Central memory CD4-positive, alpha-beta T cell (primary cell): ENCODE data around the gene INSL3.

Source experiments
- DNase-seq: peaks from one replicate; pipeline ENCODE4 v3.0.0; 2022
- total RNA-seq, 3 experiments: gene quantifications; one replicate each; lab custom pipeline; 2026; lab: John Stamatoyannopoulos, UW

The INSL3 gene, protein sequence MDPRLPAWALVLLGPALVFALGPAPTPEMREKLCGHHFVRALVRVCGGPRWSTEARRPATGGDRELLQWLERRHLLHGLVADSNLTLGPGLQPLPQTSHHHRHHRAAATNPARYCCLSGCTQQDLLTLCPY
- 1.5 to 6.2 (median 2.4) reads per million in 3 experiments for total RNA-seq

DNA sequence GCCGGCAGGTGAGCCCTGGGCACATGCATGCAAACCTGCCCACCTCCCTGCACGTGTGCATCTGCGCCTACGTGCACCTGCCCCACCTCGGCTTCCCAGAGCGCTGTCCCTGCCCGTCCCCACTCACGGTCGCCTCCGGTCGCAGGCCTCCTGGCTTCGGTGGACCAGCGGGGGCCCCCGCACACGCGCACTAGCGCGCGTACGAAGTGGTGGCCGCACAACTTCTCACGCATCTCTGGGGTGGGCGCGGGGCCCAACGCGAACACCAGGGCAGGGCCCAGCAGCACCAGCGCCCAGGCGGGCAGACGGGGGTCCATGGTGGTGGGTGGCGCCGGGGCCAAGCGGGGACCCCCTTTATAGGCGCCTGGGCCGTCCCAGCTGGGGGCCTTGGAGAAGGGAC lies at the start of gene INSL3:
Gene INSL3, minus strand, starts transcription at position 330 of the 400 bp plus-strand sequence. Its CDS starts 13 bp downstream, at position 317.
- no peak for DNase-seq

- DNase-seq = no peak
These were observed 47.8 kb upstream of the INSL3 start for GRCh38 chr19:17869114-17869608.

DNA sequence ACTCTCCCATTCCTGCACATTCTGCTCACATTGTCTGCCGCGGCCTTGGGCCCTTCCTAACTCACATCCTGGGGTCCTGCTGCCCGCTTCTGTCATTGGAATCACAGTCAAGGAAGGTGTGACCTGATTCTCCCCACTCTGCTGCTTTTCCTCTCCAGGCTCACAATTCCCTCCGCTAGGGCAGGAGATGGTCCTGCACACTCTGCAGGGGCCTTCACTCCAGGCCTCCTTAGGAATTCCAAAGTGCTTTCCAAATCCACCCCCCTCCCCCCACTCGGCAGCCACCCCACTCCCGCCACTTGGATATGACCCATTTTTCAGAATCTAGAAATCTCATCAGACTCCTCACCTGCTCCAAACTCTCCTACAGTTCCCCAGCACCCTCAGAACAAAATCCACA lies 47.4 kb upstream of the INSL3 start:
- no peak for DNase-seq

DNA sequence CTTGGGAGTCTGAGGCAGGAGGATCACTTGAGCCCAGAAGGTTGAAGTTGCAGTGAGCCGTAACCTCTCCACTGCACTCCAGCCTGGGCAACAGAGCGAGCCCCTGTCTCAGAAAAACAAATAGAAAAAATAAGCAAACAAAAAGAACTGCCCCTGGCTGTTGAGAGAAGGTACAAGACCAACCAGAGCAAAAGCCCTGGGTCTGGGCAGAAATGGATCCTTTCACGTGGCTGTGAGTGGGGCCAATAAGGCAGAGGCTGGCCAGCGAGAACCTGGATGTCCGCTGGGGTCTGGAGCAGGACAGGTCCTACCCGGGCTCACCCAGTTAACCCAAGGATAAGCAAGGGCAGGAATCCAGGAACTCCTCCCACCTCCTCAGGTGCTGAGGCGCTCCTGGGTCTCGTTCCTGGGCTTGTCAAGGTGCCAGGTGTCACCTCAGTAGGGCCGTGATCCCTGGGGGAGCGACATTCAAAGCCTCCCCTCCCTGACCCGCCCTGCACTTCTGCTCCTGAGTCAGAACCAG lies 45.7 kb upstream of the INSL3 start:
- DNase-seq = no peak

DNA sequence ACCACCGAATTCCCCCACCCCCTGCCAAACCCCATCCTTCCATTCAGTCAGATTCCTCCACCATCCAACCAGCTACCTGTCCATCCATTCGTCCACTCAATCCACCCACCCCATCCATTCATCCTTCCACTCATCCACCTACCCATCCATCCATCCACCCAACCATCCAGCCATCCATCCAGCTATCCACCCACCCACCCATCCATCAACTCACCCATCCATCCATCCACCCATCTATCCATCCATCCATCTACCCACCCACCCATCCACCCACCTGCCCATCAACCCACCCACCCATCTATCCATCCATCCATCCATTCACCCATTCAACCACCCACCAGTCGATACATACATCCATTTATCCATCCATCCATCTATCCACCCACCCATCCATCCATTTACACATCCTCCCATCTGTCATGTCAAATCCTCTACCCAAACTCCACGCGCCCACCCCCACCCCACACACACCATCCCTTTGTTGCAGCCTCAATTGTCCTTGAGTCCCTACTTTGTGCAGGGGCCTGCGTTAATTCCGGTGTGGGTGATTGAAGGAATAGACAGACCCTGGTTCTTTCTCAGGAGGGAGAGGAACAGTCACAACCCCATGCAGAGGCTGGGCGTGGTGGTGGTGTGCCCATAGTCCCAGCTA lies 45.1 kb upstream of the INSL3 start:
- DNase-seq = no peak

GRCh38 chr19:17865364-17866311 lies 44.3 kb upstream of the INSL3 start:
- no peak for DNase-seq

DNA sequence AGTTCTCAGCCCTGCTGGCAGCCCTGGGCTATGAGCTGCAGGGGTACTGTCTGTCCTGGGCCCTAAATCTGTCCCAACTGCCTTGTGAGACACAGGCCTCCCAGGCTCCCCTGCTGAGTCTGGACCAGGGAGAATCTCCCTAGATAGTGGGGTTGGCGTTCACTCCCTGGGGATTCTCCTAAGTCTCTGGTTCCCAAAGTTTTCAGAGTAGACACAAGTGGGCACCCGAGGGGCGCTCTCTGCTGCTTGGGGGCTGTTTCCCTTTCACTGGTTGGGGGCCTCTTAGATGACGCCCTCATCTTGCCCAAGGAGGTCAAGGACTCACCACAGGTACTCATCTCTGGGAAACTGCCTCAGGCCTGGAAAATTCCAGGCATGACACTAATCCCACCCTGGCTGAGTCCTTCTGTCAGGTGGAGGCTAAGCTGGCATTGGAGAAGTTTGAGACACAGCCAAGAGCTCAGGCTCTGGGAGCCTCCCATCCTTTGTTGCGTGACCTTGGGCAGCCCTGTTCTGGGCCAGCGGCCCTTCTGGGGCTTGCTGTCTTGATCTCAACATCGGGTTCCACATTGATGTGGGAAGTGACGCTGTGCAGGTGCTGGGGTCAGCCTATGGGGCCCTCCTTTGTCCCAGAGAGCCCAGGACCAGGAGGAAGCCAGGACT lies 42.3 kb upstream of the INSL3 start:
- DNase-seq = no peak

GRCh38 chr19:17862711-17863519 lies 41.6 kb upstream of the INSL3 start:
- no peak for DNase-seq

DNA sequence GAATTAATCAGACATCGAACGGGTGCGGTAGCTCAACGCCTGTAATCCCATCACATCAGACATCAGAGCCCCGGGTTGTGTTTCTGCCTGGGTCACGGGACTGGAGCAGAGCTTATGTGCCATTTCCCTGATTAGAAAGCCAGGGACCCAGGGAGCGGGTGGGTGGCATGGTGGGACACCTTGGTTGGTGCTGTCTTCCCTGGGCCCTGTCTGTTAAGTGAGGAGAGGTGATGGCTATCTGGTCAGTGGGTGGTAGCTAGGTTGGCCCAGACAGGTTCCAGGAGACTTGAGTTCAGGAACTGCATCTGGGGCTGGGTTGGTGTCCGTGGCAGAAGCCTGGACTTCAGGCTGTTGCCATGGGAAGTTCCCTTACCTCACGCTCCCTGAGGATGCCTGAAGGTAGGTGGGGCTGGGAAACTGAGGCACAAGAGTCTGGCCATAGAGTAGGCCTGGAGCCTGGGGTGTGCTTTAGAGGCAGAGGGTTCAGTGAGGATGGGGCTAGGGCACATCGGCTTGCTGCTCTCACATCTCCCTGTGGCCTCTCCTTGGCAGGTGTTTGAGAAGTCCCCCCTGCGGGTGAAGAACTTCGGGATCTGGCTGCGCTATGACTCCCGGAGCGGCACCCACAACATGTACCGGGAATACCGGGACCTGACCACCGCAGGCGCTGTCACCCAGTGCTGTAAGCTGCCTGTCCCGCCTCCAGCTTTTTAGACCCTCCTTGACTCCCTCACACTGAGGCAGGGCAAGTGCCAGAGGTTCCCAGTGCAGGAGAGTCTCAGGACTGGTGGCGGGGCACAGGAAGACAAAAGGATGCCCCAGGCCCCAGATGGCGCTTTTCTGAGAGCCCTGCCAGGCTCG lies 40.5 kb upstream of the INSL3 start:
- no peak for DNase-seq

- DNase-seq = no peak
These were observed 39.7 kb upstream of the INSL3 start for GRCh38 chr19:17860993-17861360.

DNA sequence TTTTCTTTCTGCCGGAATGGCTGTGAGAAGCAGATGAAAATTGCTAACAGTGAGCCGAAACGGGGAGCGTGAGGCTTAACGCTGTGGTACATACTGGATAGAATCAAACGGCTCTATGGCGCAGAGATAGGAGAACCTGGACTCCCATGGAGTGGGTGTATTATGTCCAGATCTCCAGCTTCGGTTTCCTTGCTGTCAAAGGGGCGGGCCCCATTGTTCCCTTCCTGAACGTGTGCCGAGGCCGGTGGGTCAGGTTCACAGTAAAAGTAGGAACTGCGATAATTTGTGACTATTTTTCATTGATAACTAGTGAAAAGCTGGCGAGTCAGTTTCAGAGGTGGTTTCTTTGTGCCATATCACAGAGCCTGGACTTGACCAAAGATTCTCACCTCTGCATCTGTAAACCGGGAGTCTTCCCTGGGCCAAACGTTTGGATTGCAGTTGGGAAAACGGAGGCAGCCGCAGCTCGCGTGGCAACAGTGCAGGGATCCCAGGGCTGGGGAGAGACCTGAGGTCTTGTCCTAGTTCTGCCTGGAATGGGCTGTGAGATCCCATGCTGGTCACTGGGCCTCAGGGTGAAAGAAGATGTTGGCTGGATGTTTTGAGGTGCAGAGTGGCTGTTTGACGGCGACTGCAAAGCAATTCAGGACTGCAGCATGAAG lies 39.1 kb upstream of the INSL3 start:
- DNase-seq = no peak

DNA sequence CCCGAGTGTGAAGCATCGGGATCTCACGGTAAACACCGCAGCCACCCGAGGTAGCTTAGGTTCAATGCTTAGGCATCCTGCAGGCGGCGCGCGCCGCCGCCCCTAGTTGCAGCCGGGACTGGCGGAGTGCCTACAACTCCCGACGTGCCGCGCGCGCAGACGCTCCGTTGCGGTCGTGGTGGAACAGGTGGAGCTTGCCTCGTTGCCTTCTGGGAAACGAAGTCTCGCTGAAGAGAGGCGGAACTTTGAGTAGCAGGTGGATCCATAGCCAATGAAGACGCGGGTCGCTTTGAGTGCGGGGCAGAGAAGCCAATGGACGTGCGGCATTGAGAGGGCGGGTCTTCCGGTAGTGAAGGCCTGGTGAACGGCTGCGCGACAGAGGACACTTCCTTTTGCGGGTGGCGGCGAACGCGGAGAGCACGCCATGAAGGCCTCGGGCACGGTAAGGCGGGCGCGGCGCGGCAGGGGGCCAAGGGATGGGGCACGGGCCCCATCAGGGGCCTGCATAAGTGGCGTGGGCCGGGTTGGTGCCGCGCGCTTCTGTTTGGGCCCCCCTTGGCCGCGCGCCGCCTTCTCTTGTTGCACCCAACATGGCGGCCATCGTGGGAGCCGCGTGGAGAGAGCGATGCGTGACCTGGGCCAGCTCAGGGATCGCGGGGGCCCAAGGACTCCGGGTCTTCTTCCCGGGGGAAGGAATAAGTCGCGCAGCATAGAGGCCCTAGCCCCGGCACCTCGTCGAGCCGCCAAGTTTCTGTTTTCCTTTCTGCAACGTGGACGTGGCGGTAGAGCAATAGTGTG lies 38.4 kb upstream of the INSL3 start, which contains the start of gene RPL18A:
Gene RPL18A, plus strand, starts transcription at position 378 of the 798 bp plus-strand sequence. Its CDS starts 47 bp downstream, at position 425.
- DNase-seq = peak; percentile 99

DNA sequence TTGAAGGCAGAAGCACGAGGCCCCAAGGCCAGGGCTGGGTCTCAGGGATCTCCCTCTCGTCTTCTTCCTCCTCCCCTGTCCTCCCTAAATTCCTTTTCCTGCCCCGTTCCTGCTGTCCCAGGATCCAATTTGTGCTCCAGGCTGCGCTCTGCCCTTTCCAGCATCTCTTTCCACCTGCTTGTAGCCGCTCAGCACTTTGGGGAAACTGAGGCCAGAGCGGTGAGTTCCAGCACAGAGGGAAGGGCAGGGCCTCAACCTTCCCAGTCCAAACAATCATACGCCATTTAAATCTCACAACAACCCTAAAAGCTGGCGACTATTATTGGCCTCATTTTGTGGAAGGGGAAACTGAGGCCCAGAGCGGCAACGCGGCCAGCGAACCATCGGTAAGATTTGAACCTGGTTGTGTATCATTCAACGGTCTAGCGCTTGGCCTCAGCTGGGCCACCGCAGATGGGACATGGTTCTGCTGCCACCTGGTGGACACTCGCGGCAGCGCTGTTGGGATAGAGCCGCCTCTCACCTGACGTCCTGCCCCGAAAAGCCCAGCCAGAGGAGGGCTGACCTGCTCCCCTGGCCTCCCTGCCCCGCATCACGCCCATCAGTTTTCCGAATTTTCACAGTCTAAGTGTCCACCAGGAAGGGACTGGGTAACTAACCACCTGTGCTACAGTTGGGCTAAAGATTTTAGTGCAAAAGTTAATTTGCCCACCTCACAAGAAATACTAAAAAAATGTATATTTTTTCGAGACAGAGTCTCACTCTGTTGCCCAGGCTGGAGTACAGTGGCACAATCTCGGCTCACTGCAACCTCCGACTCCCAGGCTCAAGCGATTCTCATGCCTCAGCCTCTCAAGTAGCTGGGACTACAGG lies 34.2 kb upstream of the INSL3 start:
- peak; percentile 76 for DNase-seq

DNA sequence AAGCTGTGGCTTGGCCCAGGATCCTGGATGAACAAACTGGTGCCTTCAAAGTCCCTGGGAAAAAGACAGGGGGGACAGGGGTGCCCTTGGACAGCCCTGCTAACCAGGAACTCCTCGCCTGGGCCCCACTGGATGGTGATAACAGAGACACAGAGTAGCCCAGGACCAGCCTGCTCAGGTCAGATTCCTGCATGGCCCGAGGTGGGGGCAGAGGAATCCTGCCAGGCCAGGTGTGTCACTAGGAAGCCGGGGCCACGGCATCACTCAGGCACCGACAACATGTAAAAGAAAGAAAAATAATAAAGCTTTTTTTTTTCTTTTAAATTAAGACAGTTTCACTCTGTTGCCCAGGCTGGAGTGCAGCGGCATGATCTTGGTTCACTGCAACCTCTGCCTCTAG lies 32.7 kb upstream of the INSL3 start:
- DNase-seq = no peak

DNA sequence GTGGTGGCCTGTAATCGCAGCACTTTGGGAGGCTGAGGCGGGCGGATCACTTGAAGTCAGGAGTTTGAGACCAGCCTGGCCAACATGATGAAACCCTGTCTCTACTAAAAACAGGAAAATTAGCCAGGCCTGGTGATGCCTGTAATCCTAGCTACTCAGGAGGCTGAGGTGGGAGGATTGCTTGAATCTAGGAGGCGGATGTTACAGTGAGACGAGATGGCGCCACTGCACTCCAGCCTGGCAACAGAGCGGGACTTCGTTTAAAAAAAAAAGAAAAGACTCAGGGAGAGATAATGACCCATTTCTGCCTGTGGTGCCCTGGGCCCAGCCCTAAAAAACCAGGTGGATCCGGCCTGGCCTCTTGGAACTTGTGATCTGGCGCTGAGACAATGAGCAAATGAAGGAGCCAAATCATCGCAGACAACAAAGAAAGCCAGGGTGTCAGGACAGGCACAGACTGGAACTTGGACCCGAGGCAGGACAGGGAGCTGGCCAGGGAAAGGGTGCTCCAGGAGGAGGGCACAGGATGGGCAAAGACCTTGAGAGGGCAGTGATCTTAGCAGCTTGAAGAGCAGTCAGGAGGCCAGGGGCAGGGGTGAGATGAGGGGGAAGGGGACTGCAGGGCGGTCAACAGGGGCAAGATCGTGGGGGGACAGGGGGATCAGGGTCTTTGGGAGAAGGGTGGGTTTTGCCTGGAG lies 27.4 kb upstream of the INSL3 start:
- DNase-seq = no peak

- DNase-seq = peak; percentile 83
These were observed 26.4 kb upstream of the INSL3 start, which contains the start of gene JAK3 for GRCh38 chr19:17847538-17848366. Gene JAK3, minus strand, starts transcription at chr19:17847982. Its CDS starts 3,565 bp downstream, at chr19:17844417.
